GM18951 (cell line): ENCODE data around the gene WIF1.

Experiments used
- POLR2A ChIP-seq: IDR thresholded peaks from 4 replicates; pipeline ENCODE4 v1.6.1; 2011; ENCODE audit warnings: mild to moderate bottlenecking; ENCODE audit not compliant: insufficient read length, insufficient read depth; ENCODE audit errors: extremely low read depth
- in situ Hi-C: fragments of 300-500 bp; cut with MboI; formaldehyde crosslinking; loops from one replicate; pipeline ENCODE4 v1.12.0; 2022; ENCODE audit warnings: low sequenced_read_pairs, mixed read lengths, inconsistent platforms; ENCODE audit not compliant: unreplicated experiment

WIF1 gene

DNA sequence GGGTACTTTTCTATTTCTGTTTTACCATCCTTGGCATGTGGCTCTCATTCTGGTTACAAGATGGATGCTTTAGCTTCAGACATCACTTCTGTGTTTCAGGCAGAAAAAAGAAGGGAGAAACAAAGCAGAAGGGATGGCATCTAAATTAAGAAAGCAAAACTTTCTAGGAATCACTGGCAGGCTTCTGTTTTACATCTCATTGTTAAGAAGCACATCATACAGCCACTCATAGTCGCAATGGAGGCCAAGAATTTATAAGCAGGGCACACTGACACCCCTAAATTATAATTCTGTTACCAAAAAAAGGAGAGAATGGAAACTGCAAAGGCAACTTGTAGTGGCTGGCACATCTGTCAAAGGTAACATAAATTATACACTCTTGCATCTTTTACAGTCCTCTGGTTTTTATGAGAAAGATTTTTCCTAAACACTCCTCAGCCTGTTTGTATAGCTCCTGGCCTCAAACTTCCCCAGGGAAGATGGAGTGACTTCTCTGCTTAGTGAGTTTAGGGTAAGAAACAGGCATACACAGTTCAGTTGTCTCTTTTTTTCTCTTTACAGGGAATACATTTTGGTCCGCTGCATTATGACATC lies 26.3 kb upstream of the WIF1 start:
- no peak for TF ChIP-seq POLR2A
- in situ Hi-C loops: no loop called here

DNA sequence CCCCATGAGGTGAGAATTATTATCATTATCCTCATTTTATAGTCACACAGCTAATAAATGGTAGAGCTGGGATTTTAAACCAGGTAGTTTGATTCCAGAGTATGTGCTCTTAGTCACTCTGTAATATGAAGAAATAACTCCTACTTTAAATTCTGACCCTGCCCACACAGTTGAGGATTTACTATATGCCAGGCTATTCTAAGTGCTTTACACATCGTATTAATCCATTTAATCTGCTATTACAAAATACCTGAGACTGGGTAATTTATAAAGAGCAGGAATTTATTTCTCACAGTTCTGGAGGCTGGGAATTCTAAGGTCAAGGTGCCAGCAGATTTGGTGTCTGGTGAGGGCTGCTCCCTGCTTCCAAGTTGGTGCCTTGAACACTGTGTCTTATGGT lies 19.6 kb upstream of the WIF1 start:
- no peak for TF ChIP-seq POLR2A
- in situ Hi-C loops: no loop called here

DNA sequence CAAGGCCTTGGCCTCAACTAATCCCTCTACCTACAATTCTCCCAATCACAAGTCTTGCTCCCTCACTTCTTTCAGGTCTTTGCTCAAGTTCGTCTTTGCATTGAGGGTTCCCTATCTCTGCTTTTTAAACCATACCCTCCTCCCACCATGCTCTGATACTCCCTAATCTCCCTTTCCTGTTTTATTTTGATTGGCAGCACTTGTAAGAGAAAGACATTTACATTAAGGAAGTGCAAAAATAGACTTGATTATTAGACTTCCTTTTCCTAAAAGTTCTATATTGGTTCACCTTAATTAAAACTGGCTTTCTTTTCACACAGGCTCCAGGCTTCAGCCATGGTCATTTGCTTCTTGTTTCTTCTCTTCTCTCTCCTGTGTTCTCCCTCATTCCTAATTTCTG lies 18.3 kb upstream of the WIF1 start:
- no peak for TF ChIP-seq POLR2A
- in situ Hi-C loops: no loop called here

DNA sequence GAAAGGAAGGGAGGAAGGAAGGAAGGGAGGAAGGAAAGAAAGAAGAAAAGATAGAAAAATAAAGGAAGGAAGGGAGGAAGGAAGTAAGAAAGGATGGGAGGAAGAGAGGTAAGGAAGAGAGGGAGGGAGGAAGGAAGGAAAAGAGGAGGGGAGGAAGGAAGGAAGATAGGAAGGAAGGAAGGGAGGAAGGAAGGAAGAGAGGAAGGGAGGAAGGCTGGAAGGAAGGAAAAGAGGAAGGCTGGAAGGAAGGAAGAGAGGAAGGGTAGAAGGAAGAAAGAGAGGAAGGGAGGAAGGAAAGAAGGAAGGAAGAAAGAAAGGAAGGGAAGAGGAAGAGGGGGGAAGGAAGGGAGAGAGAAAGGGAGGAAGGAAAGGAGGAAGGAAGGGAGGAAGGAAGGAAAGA lies 12.8 kb upstream of the WIF1 start:
- in situ Hi-C loops: no loop called here
- TF ChIP-seq POLR2A: no peak

DNA sequence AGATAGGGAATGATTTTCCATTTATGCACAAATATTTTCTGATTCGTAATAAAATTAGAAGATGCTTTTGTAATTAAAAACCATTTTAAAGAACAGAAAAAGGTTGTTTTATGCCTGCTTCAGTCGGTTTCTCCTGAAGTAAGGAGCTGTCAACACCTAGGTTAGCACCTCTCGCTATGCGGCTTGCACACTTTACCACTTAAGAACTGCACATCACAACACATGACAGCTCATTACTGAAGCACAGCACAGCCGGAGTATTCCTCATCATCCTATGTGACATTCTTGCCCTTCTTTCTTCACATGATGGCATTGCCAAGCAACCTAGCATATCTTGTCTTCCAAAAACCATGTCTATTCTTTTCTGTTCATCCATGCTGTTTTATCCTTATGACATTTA lies 5.4 kb upstream of the WIF1 start:
- in situ Hi-C loops: no loop called here

DNA sequence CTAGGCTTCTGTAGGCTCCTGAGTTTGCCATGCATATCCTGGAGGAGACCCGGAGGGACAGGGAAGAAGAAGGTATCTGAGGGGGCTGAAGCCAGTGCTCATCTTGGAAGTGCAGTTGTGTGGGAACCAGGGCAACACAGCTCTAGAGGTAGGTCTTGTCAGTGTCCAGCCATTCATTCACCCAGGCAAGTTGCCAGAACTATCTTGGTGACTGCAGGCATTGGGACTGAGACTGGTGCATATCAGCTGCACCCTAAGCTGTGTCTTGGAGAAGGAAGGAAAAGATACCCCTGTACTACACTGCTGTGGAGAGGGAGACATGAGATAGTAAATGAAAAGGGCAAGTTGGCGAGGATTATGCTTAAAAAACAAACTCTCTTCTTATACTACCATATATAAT lies 4.9 kb upstream of the WIF1 start:
- in situ Hi-C loops: no loop called here
- no peak for TF ChIP-seq POLR2A

More for the DNA sequence above, 5.4 kb upstream of the WIF1 start:
- no peak for TF ChIP-seq POLR2A

DNA sequence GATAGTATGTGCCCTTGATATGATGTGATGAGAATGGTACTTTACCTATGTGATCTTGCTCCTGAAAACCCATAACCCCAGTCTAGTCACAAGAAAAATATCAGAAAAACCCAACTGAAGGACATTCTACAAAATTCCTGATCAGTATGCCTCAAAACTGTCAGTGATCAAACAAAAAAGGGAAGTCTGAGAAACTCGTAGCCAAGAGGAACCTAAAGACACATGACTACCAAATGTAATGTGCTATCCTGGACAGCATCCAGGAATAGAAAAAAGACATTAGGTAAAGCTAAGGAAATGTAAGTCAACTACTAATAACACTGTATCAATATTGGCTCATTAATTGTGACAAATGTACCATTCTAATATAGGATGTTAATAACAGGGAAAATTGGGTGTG lies 4.1 kb upstream of the WIF1 start:
- in situ Hi-C loops: no loop called here
- no peak for TF ChIP-seq POLR2A

DNA sequence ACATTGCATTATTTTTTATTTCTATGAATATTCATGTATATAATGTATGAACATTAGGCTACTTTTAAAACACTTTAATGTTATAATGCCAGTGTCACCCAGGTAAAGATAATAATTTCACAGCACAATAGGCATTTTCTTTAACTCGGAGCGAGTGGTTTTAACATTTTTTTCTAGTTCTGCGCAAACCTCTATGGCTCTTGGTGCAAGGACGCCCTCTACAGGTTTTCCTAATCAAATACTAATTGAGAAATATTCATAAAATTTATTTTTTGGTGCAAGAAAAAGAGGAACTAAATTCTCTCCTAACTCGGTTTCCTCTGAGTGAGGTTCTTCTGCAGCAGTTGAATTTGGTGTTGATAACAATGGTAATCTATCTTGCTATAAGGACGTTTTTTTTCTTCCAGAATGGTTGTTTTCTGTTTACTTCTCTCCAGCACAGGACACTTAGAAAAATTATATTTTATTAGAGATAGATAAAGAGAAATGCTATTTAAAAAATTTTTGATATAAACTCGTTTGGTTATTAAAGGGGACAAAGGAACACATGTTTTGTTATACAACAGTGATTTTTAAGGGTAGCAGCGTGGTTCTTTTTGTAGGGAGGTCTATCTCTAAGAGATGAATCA lies 2.4 kb upstream of the WIF1 start:
- in situ Hi-C loops: no loop called here

DNA sequence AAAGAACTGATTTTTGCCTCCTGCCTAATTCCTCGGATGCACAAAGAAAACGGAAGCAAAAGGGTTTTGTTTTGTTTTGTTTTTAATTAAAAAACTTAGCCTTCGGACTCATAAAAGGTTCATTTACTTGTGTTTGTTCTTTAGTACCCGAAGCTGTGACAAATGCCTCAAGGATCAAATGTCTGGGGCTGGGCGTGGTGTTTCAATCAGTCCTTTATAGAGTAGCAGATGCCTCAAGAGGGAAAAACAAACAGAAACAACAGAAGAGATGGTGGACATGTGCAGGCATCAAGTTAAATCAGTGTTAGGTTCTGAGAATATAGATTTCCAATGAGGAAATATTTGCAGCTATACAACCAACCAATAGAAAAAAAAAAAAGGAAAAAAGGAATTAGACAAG lies 1.6 kb upstream of the WIF1 start:
- in situ Hi-C loops: no loop called here
- no peak for TF ChIP-seq POLR2A

More for the DNA sequence above, 2.4 kb upstream of the WIF1 start:
- no peak for TF ChIP-seq POLR2A

DNA sequence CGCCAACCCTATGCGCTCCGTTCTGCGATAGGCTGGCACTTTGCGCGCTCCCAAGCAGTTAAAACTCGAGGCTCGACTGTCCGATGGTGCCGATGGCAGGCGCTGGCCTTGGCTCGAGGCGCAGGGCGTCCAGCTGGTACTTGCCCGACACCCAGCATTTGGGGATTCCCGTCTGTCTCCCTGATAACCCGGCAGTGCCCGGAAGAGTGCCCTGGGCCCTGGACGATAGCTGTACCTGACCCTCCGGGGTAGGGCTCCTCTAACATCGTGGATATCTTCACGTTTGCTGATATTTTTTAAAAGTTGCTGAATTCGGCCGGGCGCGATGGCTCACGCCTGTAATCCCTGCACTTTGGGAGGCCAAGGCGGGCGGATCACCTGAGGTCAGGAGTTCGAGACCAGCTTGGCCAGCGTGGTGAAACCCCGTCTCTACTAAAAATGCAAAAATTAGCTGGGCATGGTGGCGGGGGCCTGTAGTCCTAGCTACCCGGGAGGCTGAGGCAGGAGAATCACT lies 908 bp upstream of the WIF1 start:
- TF ChIP-seq POLR2A: no peak
- in situ Hi-C loops: no loop called here

DNA sequence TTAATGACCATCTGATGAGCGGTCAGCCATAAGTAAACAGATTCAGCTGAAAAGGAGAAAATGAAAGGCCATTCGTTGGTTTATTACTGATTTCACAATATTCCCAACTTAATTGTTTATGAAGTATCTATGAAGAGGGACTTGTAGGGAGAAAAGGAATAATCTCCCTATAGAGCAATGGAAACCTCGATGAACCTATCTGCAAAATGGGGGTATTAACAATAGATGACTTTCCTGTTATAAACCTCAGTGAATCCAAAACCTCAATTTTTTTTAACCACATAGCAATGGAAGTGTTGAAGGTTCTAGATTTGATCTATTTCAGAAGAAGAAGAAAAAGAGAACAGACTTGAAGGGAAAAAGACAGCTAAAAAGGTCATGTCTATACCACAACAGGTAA lies 2.0 kb downstream of the WIF1 start:
- in situ Hi-C loops: no loop called here
- no peak for TF ChIP-seq POLR2A

DNA sequence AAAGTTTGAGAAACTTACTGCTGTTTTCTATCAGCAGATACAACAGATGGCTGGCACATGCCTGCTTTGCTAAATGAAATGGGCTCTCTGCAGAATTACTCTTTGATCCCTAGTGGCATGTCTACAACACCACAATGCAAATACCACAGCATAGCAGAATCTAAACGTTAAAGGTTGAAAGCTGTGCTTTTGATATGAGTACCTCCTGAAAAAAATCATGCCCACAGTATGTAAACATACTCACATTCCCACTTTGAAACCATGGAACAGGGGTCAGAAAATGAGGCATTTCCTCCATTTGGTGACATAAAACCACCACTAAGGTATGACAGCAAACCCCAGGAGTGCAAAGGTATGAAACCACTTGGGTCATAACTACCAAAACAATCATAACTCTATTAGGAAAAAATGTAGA lies 7.5 kb downstream of the WIF1 start:
- TF ChIP-seq POLR2A: no peak
- in situ Hi-C loops: no loop called here

DNA sequence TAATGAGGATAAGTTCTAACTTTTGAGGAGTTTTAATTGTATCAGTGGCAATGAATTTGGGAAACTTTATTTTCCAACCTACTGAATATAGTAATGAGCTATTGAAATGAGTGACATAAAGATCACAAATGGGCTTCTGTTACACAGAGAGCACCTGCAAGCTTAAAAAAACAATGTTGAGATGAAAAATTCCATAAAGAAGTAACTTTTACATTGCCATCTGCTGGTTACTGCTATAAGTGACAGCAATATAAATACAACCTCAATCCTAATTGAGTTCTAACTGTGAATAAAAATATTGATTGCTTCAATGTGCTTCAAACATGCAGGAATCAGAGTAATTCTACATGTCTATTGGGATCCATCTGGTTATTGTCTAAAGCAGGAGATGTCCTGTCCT lies 14.2 kb downstream of the WIF1 start:
- TF ChIP-seq POLR2A: no peak
- in situ Hi-C loops: loop anchor here (10.0 kb wide), 1 partner anchor 212 kb away; no protein-coding TSS in a partner anchor

DNA sequence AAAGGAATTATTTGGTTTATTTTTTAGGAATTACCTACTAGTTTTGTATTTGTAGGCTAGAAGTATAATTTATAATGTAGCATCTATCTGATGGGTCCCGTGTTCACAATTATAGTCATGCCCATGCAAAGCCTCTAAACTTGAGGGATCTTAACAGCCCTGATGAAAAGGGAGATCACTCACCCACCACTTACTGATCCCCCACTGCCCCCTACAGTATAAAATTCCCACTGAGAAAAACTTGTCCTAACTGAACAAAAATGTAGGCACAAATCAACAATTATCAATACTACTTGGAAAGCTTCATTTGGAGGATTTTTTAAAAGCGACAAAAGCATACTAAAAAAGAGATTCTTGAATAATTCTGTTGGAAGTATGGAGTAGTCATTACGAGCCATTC lies 21.0 kb downstream of the WIF1 start:
- in situ Hi-C loops: loop anchor here (10.0 kb wide), 1 partner anchor 205 kb away; no protein-coding TSS in a partner anchor
- TF ChIP-seq POLR2A: no peak

DNA sequence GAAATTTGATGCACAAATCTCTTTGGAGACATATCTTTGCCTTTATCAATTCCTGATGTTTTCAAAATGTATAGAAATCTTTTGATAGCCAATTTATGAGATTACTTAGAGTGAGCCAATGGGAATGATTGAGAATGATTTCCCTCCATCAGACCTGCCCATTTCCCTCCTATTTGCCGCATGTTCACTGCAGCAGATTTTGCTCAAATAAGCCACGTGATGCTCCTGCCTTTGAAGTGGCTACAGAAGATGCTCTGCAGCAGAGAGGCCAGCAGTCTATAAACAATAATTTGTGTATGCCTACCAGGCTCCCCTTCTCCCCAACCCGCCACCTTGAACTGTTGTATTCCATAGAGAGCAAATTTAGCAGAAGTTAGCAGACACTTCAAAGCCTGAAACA lies 21.9 kb downstream of the WIF1 start:
- in situ Hi-C loops: no loop called here
- TF ChIP-seq POLR2A: no peak

DNA sequence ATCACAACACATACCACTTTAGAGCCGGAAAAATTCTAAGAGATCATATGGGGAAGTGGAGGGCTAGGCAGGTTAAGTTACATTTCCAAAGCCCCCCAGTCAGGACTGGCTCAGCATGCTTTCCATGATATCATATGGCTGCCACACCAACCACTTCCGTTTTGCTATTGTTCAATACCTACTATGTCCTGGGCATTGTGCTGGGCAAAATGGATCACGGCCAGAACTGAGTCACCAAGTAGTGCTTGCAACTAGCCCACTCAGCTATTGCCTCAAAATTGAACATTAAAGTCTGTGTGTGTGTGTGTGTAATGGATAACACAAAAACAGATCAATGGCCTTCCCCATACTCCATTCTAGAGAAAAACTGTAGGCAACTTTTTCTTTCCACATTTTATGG lies 22.7 kb downstream of the WIF1 start:
- in situ Hi-C loops: no loop called here
- no peak for TF ChIP-seq POLR2A
